ENCODE data around the gene C11orf54.

The C11orf54 gene

DNA sequence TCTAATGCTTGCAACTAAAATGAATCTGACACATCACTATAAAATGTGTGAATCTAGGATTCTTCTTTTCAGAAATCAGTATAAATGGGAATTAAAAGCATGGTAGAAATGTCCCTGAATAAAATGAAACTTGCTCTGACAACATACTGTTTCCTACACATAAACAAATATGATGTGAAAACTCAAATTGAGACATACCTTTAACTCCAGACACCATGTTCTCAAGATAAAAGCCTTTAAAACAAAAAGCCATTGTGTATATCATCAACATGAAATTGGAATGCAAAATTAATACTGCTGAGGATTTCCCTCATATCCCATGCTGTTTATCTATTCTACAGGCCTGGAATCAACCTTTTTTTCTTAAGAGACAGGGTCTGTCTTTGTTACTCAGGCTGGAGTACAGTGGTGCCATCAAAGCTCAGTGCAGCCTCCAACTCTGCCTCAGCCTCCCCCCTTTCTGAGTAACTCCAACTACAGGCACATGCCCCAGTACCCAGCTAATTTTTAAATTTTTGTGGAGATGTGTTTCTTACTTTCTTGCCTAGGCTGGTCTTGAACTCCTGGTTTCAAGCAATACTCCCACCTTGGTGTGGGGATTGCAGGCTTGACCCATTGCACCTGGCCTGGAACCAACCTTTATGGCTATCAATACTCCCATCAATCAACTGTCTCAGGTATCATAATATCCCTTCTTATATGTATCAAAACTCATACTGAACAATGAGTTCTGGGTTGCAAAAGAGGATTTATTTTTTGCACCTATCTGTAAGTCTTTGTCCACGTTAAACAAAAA, 6.8 kb upstream of the C11orf54 start:
- Histone ChIP-seq H2BK5ac (ENCODE audit: low read depth, low read length, poor library complexity) (no peak overlapping the region), H2BK12ac (ENCODE audit: low read length) (no peak overlapping the region), H3K79me2 (ENCODE audit: control insufficient read depth, insufficient read depth, low read length, poor library complexity) (no peaks in the 10 kb centered on the region), H3K4me2 (ENCODE audit: low read length) (no peak overlapping the region), H2AFZ (ENCODE audit: insufficient read depth, low read length, poor library complexity) (no peak overlapping the region), H3K36me3 (ENCODE audit: control insufficient read depth in 1 of 2, insufficient read depth in 2 of 2, low read length in 2 of 2) (peaks cover 14 to 28% of the 10 kb centered on the region in 2 experiments), H3K27me3 (ENCODE audit: insufficient read depth, low read length) (no peaks in the 10 kb centered on the region), H4K12ac (ENCODE audit: low read depth, low read length) (no peak overlapping the region), H3K27ac (ENCODE audit: low read depth, low read length) (no peak overlapping the region), H4K8ac (ENCODE audit: low read depth, low read length) (no peak overlapping the region), H2BK120ac (ENCODE audit: insufficient read depth, low read length, poor library complexity) (no peak overlapping the region), H3K9me3 (ENCODE audit: insufficient read depth, low read depth, low read length) (no peaks in the 10 kb centered on the region), H3K4ac (ENCODE audit: low read depth, low read length) (no peak overlapping the region), H3K18ac (ENCODE audit: low read length) (no peak overlapping the region), H3K4me3 (ENCODE audit: low read depth, low read length) (no peak overlapping the region), H3K23ac (ENCODE audit: low read length) (no peak overlapping the region), H3K4me1 (ENCODE audit: control insufficient read depth in 1 of 2, insufficient read depth in 2 of 2, low read length in 2 of 2) (no peaks in the 10 kb centered on the region), H3K9ac (ENCODE audit: low read length) (no peak overlapping the region), H3K14ac (ENCODE audit: low read length) (no peak overlapping the region), H4K91ac (ENCODE audit: low read depth, low read length) (no peak overlapping the region), H3K79me1 (ENCODE audit: low read length) (no peaks in the 10 kb centered on the region), H2AK5ac (ENCODE audit: low read length) (no peak overlapping the region)
- DNase-seq, result no peak
- no CpG with 5 or more reads among the region's 1 CpG for WGBS (ENCODE audit: extremely low coverage, insufficient coverage, insufficient read length)

DNA sequence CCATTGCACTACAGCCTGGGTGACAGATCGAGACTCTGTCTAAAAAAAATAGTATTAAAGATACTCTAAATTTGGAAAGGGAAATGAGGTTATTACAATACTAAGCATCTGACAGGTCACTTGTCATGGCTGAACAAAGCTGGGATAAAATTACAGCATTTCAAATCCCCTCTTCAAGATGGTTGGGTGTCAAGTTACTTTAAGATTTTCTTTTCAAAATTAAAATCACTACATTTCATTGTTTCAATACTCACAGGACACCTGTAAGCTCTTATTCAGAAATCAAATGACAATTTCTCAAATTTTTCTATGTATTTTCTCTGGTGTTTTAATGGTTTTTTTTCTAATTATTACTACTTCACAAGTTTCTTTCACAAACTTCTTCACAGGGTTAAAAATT, 5.8 kb upstream of the C11orf54 start:
- Histone ChIP-seq H4K12ac (ENCODE audit: low read depth, low read length) (peak overlapping the region; percentile 30), H3K79me2 (ENCODE audit: control insufficient read depth, insufficient read depth, low read length, poor library complexity) (peaks cover 4% of the 10 kb centered on the region), H3K23ac (ENCODE audit: low read length) (no peak overlapping the region), H3K27me3 (ENCODE audit: insufficient read depth, low read length) (no peaks in the 10 kb centered on the region), H3K4me1 (ENCODE audit: control insufficient read depth in 1 of 2, insufficient read depth in 2 of 2, low read length in 2 of 2) (no peaks in the 10 kb centered on the region), H3K9ac (ENCODE audit: low read length) (no peak overlapping the region), H3K4ac (ENCODE audit: low read depth, low read length) (no peak overlapping the region), H3K18ac (ENCODE audit: low read length) (no peak overlapping the region), H4K91ac (ENCODE audit: low read depth, low read length) (no peak overlapping the region), H3K4me2 (ENCODE audit: low read length) (no peak overlapping the region), H2AK5ac (ENCODE audit: low read length) (no peak overlapping the region), H3K36me3 (ENCODE audit: control insufficient read depth in 1 of 2, insufficient read depth in 2 of 2, low read length in 2 of 2) (peaks cover 16 to 25% of the 10 kb centered on the region in 2 experiments), H2BK120ac (ENCODE audit: insufficient read depth, low read length, poor library complexity) (no peak overlapping the region), H3K14ac (ENCODE audit: low read length) (no peak overlapping the region), H3K27ac (ENCODE audit: low read depth, low read length) (no peak overlapping the region), H2BK12ac (ENCODE audit: low read length) (no peak overlapping the region), H3K9me3 (ENCODE audit: insufficient read depth, low read depth, low read length) (no peaks in the 10 kb centered on the region), H3K79me1 (ENCODE audit: low read length) (peaks cover 3% of the 10 kb centered on the region), H3K4me3 (ENCODE audit: low read depth, low read length) (no peak overlapping the region), H2BK5ac (ENCODE audit: low read depth, low read length, poor library complexity) (no peak overlapping the region), H4K8ac (ENCODE audit: low read depth, low read length) (no peak overlapping the region), H2AFZ (ENCODE audit: insufficient read depth, low read length, poor library complexity) (no peak overlapping the region)
- no peak for DNase-seq
- WGBS (ENCODE audit: extremely low coverage, insufficient coverage, insufficient read length), result no CpG with 5 or more reads among the region's 1 CpG

DNA sequence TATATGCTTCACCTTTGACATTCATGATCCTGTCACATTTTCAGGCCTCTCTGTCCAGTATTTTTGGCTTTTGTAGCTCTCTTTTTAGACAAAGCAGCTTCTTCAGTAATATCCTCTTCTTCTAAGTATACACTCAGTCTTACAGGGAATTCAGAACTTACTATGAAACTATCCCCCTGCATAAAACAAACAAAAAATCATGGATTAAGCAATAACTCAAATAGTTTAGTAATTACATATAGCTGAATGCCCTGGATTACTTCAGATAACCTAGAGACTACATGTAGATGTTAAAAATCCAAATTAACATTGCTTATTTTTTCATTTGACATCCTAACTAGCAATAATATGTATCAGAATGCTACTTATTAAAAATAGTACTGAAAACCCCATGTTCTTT, 5.3 kb upstream of the C11orf54 start:
- no peak overlapping the region for H4K12ac ChIP-seq (ENCODE audit: low read depth, low read length)
- H3K9ac ChIP-seq (ENCODE audit: low read length), result no peak overlapping the region
- H3K4me3 ChIP-seq (ENCODE audit: low read depth, low read length), result no peak overlapping the region
- no peak overlapping the region for H4K8ac ChIP-seq (ENCODE audit: low read depth, low read length)
- no peak overlapping the region for H3K4ac ChIP-seq (ENCODE audit: low read depth, low read length)
- no peak overlapping the region for H2AK5ac ChIP-seq (ENCODE audit: low read length)
- no peak overlapping the region for H2BK12ac ChIP-seq (ENCODE audit: low read length)
- H3K23ac ChIP-seq (ENCODE audit: low read length), result no peak overlapping the region
- peaks cover 16 to 24% of the 10 kb centered on the region in 2 experiments for H3K36me3 ChIP-seq (ENCODE audit: control insufficient read depth in 1 of 2, insufficient read depth in 2 of 2, low read length in 2 of 2)
- H3K4me1 ChIP-seq (ENCODE audit: control insufficient read depth in 1 of 2, insufficient read depth in 2 of 2, low read length in 2 of 2), result no peaks in the 10 kb centered on the region
- H3K14ac ChIP-seq (ENCODE audit: low read length), result no peak overlapping the region
- H3K79me2 ChIP-seq (ENCODE audit: control insufficient read depth, insufficient read depth, low read length, poor library complexity), result peaks cover 9% of the 10 kb centered on the region
- H2BK120ac ChIP-seq (ENCODE audit: insufficient read depth, low read length, poor library complexity), result no peak overlapping the region
- H3K4me2 ChIP-seq (ENCODE audit: low read length), result no peak overlapping the region
- no peak overlapping the region for H2BK5ac ChIP-seq (ENCODE audit: low read depth, low read length, poor library complexity)
- H3K79me1 ChIP-seq (ENCODE audit: low read length), result peaks cover 7% of the 10 kb centered on the region
- H4K91ac ChIP-seq (ENCODE audit: low read depth, low read length), result no peak overlapping the region
- no peak overlapping the region for H3K27ac ChIP-seq (ENCODE audit: low read depth, low read length)
- no peak for DNase-seq
- no peaks in the 10 kb centered on the region for H3K9me3 ChIP-seq (ENCODE audit: insufficient read depth, low read depth, low read length)
- H3K18ac ChIP-seq (ENCODE audit: low read length), result no peak overlapping the region
- no peaks in the 10 kb centered on the region for H3K27me3 ChIP-seq (ENCODE audit: insufficient read depth, low read length)
- no peak overlapping the region for H2AFZ ChIP-seq (ENCODE audit: insufficient read depth, low read length, poor library complexity)

DNA sequence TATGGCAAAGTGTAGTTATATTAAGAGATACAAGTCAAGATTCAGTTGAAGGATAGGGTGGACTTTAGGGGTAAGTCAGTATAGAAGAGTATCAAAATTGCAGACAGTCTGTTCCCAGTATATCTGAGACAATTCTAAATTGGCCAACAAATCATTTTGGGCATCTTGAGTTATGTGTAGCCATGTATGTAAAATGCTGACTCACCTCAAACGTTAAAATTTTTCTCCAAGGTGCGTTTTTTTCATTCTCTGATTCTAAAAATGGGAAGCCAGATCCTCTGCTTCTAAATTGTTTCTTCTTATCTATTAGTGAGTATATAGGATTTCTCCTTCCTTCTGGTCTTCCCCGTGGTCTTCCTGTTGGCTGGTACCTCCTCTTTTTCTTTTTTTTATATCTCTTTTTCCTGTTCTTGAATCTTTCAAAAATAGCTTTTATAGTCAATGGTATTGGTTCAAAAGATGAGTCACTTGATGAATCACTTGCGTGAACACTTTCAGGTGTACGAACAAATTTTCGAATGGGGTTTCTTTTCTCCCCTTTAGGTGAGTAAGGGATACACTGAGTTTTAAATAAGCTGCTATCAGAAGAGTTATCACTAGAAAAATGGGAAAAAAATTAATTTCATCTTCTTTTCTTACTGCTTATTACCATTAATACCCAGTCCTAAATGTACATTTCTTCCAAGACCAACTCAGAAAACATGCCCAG, 3.4 kb upstream of the C11orf54 start:
- no peak overlapping the region for H2AFZ ChIP-seq (ENCODE audit: insufficient read depth, low read length, poor library complexity)
- no peak overlapping the region for H3K18ac ChIP-seq (ENCODE audit: low read length)
- H3K27ac ChIP-seq (ENCODE audit: low read depth, low read length), result no peak overlapping the region
- WGBS (ENCODE audit: extremely low coverage, insufficient coverage, insufficient read length), result no CpG with 5 or more reads among the region's 6 CpGs
- H3K4ac ChIP-seq (ENCODE audit: low read depth, low read length), result no peak overlapping the region
- H3K9ac ChIP-seq (ENCODE audit: low read length), result no peak overlapping the region
- no peak overlapping the region for H3K14ac ChIP-seq (ENCODE audit: low read length)
- peaks cover 14% of the 10 kb centered on the region for H3K79me2 ChIP-seq (ENCODE audit: control insufficient read depth, insufficient read depth, low read length, poor library complexity)
- H3K23ac ChIP-seq (ENCODE audit: low read length), result no peak overlapping the region
- no peak overlapping the region for H2BK12ac ChIP-seq (ENCODE audit: low read length)
- H3K36me3 ChIP-seq (ENCODE audit: control insufficient read depth in 1 of 2, insufficient read depth in 2 of 2, low read length in 2 of 2), result peaks cover 16 to 18% of the 10 kb centered on the region in 2 experiments
- H3K27me3 ChIP-seq (ENCODE audit: insufficient read depth, low read length), result no peaks in the 10 kb centered on the region
- no peaks in the 10 kb centered on the region for H3K9me3 ChIP-seq (ENCODE audit: insufficient read depth, low read depth, low read length)
- H3K79me1 ChIP-seq (ENCODE audit: low read length), result peaks cover 13% of the 10 kb centered on the region
- no peak overlapping the region for H2BK120ac ChIP-seq (ENCODE audit: insufficient read depth, low read length, poor library complexity)
- H4K8ac ChIP-seq (ENCODE audit: low read depth, low read length), result no peak overlapping the region
- H2AK5ac ChIP-seq (ENCODE audit: low read length), result no peak overlapping the region
- H3K4me3 ChIP-seq (ENCODE audit: low read depth, low read length), result no peak overlapping the region
- H4K91ac ChIP-seq (ENCODE audit: low read depth, low read length), result no peak overlapping the region
- no peak for DNase-seq
- H2BK5ac ChIP-seq (ENCODE audit: low read depth, low read length, poor library complexity), result no peak overlapping the region
- no peak overlapping the region for H4K12ac ChIP-seq (ENCODE audit: low read depth, low read length)
- H3K4me1 ChIP-seq (ENCODE audit: control insufficient read depth in 1 of 2, insufficient read depth in 2 of 2, low read length in 2 of 2), result peaks cover 0 to 3% of the 10 kb centered on the region in 2 experiments
- no peak overlapping the region for H3K4me2 ChIP-seq (ENCODE audit: low read length)
